NCI-H2196 (cell line): Measurements from ENCODE around the gene NSD2.
A peak's percentile ranks its signal among the peaks of the same experiment; 100 is the strongest.

ENCODE experiments used
- DNase-seq: peaks from one replicate; lab custom pipeline; 2025; ENCODE audit not compliant: unreplicated experiment; lab: John Stamatoyannopoulos, UW

NSD2 gene

DNA sequence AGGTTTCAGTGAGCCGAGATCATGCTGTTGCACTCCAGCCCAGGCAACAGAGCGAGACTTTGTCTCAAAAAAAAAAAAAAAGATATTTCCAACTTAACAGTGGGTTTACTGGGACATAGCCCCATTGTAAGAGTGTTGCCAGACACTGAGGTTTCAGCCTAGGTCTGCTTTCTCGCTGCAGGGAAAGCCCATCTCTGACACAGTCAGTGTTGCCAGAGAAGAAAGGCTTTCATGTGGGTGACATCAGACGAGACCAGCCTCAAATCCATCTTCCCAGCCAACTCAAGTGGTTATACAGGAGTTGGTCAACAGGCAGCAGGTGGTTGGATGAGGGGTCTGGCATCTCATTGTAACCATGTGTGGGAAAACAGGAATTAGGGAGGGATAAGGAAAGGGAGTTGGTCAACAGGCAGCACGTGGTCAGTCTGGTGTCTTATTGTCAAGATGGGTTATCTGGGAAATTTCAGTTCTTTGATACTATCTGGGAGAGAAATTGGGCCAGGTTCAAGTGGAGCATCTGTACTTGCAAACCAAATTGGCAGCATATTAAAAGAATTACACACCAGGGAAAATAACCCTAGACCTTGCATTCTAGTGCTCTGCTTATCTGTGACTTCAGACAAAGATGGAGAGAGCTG lies 96.4 kb downstream of the NSD2 start:
- peak; percentile 9 for DNase-seq

DNA sequence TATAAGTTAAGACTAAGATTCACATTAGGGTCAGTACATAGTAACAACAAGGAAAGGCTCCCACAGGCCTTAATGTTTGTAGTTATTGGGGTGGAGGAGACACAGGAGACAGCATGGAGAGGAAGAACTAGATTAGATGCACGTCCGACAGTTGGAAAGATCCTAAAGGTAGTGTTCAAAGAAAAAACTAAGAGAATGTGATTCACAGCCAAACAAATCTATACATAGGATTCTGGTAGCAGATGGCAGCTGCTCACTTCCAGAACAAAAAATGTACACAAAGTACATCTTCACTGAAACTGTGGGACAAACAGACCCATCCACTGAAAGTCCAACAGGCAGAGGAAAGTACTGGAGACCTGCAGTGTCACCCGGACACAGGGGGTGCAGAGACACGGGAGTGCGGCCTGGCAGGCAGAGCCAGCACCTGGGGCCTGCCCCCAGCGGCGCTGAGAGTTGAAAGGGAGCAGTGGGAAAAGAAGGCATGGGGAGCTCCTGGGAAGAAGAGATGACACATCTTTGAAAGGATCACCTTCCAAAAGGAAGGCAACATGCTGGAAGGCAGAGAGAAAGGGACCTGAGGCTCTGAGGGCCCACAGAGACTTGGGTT lies 97.6 kb downstream of the NSD2 start:
- no peak for DNase-seq

DNA sequence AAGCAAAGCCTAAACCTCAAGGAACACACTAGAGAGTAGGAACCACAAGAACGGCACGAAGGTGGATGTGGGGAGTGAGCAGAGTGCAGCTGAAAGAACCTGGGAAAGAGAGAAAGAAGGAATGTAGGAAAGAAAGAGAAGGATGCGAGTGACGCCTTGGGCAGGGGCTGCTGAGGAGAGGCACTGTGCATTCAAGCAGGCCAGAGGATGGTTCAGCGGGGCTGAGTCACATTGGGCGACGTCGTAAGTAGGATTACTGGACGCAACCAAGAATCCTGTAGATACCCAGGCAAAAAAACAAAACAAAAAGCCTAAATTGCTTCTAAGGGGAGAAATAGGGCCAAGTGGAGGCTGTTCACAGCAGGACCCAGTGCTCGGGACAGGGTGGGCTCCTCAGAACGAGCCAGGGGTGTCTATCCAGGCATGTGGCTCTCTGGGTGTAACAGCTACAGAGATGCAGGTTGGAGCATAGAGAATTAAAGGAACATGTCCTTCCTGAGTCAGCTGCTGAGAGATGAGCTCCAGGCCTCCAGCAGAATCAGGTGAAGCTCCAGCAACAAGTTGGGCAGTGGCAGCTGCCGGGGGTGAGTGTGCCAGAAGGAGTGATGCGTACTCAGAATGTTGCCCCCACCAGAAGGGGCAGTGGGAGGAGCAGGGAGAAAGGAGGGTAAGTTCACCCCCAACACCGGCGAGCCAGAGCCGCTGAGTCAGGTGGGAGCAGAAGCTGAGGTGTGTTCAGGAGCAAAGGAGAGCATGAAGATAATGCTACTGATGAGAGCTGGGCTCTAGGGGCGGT lies 98.9 kb downstream of the NSD2 start:
- DNase-seq: no peak

DNA sequence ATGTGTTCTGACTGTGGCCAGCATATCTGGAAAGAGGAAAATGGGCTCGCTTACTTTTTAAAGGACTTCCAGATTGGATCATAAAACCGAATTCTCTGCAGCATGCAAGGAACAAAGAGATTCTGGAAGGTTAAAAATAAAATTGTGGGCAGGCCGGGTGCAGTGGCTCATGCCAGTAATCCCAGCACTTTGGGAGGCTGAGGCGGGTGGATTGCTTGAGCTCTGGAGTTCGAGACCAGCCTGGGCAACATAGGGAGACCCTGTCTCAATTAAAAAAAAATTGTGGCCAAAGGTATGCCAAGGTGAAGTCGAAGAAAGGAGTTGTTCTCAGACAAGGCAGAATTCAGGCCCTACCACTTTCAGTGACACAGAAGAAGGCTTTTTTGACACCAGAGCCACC lies 99.7 kb downstream of the NSD2 start:
- no peak for DNase-seq

DNA sequence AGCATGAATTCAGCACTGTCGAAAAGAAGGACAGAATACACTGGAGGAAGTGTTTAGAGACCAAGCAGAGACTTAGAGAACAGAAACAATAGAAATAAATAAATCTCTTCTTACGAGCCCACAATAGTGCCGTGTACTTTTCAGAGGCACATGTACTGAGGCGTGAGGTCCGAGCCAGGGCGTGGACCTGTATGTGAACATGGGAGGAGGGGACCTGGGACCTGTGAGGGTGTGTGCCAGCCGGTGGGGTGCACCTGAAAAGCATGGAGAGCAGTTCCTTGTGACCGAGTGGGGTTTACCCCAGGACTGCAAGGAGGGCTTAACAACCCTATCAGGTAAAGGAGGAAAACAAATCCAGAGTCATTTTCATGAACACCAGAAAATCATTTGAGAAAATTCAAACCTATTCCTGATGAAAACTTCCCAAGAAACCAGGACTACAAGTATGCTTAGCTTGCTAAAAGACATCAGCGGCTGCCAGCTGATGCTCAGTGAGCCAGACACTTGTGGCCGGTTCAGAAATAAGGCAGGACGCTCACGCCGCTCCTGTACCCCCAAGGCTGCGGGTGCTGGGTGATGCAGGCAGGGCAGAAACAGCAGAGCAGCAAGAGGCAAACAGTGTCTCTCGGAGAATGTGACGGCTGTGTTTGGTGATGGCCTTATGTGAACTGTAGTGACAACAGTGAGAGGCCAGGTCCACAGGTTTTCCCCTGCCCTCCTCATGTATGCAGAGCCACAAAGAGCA lies 100.4 kb downstream of the NSD2 start:
- DNase-seq: no peak

DNA sequence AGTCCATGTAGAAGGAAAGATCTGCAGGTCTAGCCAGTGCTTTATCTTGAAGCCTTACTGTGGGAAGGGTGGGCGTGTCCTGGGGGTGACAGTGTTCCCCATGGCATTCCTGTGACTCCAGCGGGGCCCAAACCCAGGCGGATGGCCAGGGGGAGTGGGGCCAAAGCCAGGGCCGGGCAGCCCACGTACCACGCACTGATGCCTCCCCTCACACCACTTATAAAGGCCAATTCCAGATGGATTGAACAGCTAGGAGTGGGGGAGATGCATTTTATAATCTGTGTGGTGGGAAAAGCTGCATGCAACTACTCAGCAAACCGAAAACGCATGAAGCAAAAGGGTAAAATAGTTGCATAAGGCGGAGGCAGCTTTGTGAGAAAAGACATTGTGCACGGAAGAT lies 101.2 kb downstream of the NSD2 start:
- DNase-seq: no peak

DNA sequence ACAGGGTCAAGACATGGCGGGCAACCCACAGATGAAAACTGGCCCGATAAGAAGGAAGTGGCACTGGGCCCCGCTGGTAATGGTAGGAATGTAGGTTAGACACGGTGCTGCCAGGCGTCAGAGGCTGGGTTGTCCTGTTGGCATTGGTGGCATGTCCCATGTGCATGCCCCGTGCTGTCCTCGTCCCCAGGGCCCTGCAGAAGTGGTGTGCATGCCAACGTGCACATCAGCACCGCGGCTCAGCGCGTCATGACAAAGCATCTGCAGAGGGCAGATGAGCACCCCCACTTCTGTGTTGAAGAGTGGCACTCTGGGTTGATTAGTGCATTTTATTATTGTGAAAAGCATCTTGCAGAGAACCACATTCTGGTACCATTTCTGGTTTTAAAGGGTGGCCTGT lies 102.0 kb downstream of the NSD2 start:
- no peak for DNase-seq

DNA sequence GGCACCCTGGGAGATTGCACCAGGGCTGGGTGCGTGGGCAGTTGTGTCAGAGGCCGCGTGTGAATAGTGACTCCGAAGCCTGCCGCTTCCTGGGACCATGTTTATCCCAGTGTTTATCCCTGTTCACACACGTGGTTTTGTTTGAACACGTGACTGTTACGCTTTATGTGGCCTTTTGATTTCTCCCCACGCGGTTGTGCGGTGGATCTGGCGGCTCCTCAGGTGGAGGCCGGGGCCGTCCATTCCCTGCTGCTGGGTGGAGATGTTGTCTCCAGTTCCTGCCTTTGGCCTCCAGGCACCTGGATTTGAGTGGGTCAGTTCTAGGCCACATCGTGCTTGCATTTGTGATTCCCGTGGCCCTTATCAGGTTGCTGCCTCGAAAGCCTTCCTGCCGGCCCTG lies 102.5 kb downstream of the NSD2 start:
- DNase-seq: no peak

DNA sequence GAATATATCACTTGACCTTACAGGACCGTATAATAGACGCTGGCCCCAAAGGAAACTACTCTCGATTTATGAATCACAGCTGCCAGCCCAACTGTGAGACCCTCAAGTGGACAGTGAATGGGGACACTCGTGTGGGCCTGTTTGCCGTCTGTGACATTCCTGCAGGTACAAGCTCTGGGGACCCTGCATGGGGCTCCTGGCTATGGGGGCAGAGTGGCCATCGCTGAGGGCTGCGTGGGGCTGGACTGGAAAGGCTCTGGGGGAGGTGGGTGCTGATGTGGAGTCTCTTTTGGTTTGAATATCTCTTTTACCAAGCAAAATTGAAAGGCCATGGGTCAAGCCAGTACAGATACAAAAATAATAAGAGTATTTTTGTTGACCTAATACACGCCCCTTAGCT lies 103.6 kb downstream of the NSD2 start:
- no peak for DNase-seq

DNA sequence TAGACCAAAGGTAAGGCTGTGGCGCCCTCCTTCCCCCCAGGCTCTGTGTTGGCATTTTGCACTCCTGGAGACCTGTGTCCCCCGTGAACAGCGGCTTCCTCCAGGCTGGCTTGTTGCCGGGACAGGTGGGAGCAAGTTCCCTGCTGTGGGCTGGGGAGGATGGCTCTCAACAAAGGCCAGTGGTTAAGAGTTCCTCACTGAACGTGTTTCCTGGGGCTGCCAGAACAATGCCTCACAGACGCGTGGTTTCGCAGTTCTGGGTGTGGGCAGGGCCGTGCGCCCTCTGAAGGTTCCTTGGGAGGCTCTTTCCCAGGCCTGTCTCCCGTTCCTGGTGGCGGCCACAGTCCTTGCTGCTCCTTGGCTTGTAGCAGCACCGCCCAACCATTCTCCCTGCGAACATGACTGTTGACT lies 104.2 kb downstream of the NSD2 start:
- no peak for DNase-seq

DNA sequence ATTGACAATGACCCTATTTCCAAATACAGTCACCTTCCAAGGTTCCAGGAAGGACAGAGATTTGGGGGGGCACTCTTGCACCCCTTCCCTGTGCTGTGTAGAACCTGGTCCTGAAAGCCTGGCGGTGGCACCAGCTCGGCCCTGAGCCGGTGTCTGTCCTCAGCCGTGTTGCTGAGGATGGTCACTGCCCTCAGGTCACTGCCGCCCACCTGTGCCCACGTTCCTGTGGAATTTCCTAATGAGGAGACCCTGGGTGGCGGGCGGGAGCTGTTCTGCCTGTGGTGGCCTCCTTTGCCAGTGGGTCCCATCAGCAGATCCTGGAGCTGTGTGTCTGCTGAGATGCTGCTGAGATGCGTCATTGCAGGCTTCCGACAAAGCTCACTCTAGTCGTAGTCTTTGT lies 104.7 kb downstream of the NSD2 start:
- no peak for DNase-seq

DNA sequence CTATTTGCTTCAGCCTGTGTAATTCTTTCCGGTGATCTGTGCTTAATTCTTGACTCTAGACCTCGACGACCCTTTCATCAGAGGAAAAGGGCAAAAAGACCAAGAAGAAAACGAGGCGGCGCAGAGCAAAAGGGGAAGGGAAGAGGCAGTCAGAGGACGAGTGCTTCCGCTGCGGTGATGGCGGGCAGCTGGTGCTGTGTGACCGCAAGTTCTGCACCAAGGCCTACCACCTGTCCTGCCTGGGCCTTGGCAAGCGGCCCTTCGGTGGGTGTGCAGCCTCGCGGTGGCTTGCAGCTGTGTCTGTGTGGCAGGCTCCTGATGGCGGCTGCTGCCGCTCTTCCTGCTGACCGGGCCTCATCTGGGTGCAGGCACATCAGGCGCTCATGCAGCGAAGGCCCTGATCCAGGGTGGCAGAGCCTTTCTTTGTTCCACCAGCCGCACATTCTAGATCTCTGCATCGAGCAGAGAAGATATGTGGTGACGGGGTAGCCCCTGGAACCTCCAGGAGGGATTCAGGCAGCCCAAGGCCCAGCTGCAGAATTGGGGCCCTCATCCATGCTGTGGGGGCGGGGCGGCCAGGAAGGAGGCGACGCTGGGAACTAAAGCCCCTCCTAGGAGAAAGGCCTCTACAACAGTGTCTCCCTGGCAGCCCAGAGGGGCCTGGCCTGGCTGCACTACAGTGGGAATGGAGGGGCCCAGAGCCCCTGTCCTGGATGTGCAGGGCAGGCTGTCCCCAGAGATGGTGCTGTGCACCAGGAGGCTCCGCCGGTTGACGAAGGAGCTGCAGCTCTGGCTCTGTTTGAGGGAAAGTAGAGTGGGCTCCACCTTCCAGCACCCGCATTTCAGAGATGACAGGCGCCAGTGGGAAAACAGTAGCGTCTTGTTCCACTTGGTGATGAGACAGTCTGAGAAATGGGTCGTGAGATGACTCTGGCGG lies 105.5 kb downstream of the NSD2 start:
- DNase-seq: no peak

DNA sequence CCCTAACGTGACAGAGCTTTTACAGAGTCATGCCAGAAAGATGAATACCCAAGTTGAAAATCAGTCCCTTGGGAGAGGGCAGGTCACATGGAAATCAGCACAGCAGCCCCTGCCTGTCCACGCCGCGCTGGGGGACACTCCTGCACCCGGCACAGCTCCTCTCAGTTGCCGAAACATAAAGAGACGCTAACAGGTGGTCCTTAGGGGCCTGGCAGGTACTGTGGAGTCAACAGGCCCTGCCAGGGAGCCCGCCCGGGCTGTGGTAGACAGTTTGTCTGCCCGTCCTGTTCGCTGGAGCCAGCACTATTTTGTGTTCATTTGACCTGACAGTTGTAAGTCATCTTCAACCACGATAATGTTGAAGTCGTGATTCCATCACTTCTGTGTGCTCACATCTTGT lies 107.0 kb downstream of the NSD2 start:
- DNase-seq: no peak

DNA sequence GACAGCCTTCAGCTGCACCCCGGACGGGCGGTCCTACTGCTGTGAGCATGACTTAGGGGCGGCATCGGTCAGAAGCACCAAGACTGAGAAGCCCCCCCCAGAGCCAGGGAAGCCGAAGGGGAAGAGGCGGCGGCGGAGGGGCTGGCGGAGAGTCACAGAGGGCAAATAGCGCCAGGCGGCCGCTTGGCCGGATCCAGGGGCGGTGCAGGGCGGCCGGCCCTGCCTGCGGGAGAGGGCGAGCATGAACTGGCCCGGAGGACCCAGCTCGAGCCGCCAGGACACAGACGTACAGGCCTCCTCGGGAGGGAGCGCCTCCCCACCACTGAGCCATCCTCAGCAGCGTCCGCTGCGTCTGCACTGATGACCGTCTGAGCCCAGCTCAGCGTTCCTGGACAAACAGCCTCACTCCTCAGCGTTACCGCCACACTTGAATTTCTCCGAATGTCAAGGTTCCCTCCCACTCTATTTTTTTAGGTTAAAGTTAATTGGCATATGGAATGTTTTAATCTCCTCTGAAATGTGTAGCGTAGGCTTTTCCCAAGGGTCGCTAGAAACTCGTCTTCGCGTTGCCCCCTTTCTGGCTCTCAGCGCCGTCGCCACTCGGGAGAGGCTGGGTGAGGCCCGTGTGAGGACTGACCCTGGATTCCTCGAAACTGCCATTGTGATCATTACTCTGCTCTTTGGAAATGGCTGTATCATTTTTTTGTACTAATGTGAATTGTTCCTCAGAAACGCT lies 107.7 kb downstream of the NSD2 start:
- DNase-seq: no peak

DNA sequence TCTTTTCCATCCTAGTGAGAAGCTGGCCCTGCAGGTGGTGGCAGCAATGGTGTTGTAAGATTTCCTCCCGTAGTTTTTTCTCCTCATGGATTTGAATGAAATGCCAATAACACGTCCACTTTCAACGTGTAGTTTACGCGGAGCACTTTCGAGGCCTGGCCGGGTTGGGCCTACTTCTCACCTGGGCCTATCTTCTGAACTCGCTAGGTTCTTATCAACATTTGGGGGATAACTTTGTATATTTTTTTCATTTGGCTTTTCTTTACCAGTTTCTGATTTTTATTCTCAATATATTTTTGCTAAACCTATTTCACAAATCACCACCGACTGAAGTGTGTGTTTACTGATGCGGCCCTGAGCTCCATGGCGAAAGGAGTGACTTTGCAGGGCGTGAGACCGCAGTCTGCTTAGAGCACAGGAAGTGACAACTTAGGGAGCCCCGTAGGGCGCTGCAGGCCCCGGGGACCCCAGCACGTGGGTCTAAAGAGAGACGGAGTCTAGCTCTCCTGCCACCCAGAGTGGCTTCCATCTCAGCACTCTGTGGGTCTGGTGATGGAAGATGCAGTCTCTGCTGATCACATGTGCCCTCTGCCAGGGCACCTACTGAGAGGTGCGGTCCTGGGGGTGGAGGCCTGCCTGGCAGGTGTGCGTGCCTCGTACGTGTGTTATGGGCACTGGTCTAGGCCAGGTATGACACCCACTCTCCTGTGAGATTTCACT lies 108.4 kb downstream of the NSD2 start:
- DNase-seq: no peak

DNA sequence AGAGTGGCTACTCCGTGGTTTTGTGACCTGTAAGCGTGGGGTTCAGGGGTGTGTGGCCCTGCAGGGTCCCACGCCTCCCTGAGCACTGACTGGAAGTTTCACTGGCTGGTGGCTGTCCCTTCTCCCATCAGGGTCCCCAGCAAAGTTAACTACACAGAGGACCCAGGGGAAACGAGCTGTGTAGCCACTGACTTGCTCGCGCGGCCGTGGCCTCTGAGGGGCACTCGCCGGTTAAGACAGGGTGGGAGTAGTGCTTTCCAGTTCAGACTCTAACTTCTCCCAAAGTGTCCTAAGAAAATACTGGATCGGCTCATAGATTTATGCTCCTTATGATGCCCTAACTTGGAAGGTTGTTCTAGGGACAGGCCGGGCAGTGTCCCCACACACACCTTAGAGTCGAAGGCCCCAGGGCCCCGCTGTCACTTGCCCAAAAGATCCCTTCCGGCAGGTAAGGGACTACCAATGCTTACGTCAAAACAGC lies 109.4 kb downstream of the NSD2 start:
- no peak for DNase-seq

DNA sequence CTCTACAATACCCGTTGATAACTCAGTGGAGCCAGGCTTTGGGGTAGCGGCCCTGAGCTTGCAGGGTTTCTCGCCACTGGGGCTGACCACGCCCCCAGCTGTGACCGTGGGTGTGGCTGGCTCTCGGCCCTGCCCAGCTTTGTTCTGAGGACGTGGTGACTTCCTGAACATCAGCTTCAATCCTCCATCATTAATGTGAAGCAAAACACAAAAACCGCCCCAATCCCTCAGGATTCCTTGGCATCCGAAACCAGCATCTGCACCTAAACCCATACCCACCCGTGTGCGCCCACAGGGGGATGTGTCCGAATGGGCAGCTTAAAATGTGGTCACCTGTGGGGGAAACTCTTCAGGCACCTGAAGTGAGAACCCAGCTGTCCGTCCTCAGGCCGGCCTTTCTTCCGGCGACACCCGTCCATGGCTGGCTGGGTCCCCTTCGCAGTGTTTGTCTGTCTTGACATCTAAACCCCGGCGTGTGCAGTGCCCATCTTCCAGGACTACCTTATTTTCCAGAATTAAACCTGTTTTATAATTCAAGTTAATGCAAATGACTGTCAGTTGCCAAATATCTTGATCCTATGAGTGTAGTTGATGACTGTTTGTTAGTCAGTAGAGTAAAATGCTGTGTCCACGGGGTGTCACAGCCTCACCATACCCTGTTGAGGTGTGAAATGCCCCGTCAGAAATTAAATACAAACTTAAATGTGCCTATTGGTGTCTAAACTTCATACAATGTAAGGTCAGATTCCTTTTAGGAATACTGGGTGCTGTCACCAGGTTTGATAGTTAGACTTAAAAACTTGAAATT lies 110.3 kb downstream of the NSD2 start:
- DNase-seq: peak; percentile 25
